NCI-H526 (cell line): ENCODE measurements around the gene VAMP3.
A peak's percentile ranks its signal among the peaks of the same experiment; 100 is the strongest.
"Not testable (repeated sequence)": the region's sequence is repeated elsewhere in the genome, so short reads cannot be mapped to it uniquely, and the experiment has no call there.

Source experiments
- DNase-seq, 2 experiments: peaks; one replicate each; lab custom pipeline; 2025; lab: John Stamatoyannopoulos, UW

VAMP3 gene

DNA sequence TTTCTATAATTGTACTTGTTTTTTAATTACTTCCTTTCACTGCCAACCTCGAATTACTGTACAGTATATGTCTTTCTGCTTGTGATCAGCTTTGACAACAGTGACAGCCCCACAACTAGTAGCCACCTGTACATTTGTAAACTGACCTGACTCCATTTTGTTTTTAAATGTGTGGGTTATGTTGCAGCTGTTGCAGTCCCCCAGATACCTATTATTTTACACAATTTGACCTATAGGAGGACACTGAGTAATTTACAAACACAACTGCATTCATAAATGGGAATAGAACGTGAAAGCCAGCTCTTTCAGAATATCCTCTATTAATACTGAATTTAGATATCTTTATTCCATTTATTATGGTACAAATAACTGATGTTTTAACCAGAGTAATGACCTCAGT, 2.5 kb upstream of the VAMP3 start:
- DNase-seq = no peak

DNA sequence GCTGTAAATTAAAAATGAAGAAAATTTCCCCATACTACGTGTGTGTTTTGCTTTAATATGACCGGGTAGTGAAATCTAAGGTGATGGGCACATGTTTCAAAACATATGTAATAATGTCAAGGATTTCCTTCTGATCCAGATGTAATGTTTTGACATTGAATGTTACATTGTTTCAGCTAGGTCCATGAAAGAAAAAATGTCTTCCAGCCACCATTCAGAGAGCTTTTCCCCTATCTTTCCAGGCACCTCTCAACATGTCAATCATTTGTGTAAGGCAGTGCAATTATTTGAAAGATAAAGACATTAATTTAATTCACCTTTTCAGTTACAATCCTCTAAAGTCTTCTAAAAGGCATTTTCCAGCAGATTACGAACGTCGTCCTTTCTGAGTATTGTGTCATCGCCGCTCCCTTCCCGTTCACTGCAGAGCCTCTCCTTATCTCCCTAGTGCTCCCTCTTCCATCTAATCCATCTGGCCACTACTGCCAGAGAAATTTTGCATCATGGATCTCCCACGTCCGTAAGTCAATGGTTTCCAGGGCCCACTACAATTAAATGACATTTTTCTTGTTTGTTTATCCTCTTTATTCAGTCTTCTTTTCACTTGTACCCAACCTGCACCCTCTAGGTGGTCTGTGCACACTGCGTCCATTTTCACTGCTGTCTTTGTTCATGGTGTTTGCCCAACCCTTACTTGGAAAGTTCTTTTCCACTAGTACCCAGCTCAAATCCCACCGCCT, 1.3 kb upstream of the VAMP3 start:
- no peak for DNase-seq

DNA sequence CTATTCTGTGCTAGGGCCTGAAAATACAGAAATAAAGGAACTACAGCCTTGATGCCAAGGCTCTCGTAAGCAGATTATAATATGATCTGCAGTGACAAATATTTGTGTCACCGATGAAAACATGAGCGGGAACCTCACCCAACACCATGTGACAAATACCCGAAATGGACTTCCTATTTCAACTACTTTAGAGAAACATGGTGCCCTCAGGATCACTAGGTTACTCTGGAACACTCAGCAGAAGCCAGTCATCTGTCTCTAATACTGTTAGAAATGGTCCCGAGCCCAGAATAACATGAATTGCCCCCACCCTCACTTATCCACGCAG, 463 bp upstream of the VAMP3 start:
- DNase-seq = no peak

DNA sequence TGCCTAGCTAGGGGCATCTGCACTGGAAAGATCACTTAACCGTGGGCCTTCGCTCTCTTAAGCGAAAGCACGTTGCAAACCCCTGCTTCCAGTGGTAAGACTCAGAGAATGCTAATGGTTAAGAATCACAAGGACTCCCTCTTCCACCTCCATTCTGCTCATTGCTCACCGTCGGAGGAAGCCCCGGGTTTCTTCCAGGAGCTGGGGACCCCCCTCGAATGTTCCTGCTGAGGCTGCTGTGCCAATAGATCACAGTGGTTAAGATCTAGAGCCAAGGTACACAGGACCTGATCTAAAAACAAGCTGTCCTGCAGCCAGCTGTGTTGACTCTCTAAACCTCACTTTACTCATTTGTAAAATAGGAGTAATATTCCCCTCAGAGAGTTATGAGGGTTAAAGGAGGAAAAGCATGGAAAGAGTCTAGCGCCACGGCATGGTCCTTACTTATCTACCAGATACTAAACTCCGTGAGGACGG, 765 bp downstream of the VAMP3 start:
- no peak for DNase-seq

DNA sequence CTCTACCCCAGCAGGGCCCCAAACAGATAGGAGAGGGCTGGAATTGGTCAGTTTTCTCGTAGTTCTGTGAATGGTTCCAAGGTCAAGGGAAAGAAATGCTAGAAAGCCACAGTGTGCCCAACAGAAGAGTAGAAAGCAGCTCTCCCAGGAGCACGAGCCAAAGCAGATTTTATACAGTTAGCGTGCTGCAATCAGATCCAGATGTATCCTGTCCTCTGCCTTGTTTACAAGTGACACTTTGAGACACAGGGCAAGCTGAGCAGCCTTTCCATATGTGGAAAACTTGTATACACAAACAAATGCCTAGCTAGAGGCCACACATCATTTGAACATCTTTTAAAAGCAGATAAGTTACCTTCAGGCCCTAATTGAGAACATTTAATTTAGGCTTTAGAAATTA, 6.5 kb downstream of the VAMP3 start:
- DNase-seq = no peak

DNA sequence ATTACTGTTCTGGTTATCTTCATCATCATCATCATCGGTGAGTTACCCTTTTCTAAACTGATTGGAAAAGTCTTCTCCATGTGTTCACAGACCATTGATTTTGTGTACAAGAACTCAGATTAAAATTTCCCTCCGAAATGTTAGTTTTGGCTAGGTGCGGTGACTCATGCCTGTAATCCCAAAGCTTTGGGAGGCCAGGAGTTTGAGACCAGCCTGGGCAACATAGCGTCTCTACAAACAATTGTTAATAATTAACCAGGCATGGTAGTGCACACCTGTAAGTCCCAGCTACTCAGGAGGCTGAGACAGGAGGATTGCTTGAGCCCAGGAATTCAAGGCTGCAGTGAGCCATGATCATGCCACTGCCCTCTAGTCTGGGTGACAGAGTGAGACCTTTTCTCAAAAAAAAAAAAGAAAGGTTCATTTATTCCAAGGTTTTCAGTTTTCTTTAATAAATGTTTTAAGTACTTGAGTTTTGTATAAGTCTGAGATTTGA, 7.1 kb downstream of the VAMP3 start:
- no peak for DNase-seq

DNA sequence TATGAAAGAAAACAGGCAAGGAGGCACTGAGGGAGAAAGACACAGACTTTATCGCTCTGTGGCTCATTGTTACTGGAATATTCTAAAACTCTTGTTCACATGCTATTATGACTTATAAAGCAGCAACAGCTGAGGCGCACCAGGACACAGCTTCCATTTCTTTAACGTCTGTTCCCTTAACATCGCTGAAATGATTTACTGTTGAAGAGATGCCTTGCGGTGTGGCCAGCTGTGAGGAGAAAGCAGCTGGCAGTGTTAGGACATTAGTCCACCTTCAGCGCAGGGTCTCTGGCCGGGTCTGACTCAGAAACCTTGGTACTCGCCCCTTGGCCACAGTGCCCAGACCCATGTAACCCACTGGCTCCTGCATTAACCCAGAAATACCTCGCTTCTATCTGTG, 9.9 kb downstream of the VAMP3 start:
- no peak for DNase-seq

DNA sequence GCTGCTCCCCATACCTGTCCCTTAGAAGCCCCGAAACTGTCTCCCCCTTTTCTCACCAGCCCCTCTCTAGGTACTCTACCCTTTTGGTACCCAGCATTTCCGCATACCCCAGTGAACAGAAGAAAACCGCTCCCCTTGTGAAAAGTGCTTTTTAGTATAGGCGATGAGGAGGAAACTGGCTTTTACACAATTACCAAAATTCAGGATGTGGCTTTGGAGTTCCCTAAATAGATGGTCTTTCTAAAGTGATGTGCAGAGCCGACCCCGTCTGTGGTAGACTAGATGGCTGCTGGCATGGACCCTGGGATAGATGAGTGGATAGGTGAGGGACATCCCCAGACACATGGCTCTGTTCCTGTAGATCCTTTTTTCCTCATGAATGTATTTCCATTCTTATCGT, 10.4 kb downstream of the VAMP3 start:
- DNase-seq = no peak

DNA sequence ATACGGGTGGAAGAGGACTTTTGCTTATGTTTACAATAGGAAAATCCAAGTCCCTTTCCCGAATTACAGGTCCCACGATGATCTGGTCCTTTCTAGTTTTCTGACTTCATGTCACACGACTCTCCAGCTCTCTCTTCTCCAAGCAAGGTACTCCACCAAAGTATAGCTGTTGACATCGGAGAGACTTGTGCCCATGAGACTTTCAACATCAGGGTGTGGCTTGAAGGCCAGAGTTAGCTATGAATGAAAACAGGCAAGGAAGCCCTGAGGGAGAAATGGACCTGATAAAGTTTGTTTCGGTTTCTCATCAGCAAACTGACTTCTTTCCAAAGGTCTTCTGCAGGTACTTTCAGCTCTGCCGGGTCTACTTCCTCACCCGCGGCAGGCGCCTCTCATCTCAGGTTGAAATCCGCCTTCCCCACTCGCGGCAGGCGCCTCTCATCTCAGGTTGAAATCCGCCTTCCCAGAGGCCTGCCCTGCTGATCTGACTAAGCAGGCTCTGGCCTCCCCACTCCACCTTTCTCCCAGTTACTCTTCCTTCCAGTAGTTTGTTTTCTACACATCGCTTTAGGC, 10.9 kb downstream of the VAMP3 start:
- no peak for DNase-seq

DNA sequence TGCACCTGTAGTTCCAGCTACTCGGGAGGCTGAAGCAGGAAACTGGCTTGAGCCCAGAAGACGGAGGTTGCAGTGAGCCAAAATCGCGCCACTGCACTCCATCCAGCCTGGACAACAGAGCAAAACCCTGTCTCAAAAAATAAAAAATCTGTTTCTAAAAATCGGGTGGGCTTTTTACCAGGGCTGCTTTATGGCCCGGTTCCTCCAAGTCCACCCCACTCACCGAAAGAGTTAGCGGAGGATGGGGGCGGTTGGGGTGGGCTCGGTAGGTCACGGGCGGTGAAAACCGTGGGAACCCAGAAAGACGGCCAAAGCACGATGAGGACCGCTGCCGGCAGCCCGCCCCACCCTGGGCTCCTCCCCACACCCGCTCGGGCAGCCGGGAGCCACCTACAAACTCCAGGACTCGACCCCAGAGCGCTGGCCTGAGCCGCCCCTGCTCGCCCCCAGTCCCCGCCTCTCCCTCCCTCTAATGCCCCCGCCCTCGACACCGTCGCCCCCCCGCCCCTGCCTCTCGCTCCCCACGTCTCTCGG, 12.1 kb downstream of the VAMP3 start:
- peak; percentile 25 to 78 for DNase-seq

DNA sequence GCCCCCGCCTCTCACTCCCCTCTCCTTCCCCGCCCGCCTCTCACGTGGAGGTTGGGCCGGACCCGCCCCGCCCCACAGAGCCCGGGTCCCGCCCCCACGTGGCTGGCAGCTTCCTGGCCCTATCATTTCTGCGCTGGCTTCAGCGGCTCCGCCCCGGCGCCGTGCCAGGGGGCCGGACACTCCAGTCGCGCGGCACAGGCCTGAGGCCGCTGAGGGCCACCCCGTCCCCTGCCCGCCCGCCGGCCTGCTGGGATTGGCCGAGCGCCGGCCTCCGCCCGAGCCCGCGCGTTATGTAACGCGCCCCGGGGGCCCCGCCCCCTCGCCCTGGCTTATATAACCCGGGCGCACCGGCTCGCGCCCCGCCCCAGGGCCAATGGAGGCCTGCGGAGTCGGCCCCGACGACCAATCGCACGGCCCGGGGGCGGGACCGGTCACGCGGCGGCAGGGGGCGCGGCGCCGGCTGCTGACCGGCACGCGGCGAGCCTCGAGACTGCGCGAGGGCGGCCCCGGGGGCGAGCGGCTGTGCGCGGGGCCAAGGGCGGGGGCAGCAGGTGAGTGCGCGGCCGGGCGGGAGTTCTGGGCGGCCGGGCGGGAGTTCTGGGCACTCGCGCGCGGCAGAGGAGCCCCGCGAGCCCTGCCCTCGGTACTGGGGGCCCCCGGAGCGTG, 12.9 kb downstream of the VAMP3 start, which contains the start of gene PER3:
Gene PER3 (plus strand): TSS at position 466 of the 666 bp plus-strand sequence. CDS start 587 bp downstream, outside the sequence.
- peak; percentile 82 to 98 for DNase-seq

DNA sequence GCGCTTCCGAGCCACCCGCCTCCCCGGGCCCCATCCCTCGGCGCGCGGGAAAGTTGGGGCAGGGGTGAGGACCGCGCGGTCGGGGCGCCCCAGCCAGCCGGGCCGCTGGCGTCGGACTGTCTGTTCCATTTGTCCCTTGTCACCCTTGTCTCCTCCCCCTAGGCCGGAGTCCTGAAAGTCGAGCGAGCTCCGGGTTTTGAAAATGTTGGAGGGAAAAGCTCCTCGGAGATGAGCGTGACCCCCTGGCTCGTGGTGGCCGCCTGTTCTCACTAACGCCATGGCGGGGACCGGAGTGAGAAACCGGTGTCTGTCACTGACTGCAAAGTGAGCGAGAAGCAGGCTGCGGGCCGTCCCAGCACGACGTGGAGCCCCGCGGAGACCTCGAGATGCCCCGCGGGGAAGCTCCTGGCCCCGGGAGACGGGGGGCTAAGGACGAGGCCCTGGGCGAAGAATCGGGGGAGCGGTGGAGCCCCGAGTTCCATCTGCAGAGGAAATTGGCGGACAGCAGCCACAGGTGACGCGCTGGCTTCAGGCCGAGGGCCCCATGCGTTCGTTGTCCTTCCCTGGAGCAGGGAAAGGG, 13.5 kb downstream of the VAMP3 start:
- peak in 1 of 2 experiments; percentile 4 for DNase-seq

DNA sequence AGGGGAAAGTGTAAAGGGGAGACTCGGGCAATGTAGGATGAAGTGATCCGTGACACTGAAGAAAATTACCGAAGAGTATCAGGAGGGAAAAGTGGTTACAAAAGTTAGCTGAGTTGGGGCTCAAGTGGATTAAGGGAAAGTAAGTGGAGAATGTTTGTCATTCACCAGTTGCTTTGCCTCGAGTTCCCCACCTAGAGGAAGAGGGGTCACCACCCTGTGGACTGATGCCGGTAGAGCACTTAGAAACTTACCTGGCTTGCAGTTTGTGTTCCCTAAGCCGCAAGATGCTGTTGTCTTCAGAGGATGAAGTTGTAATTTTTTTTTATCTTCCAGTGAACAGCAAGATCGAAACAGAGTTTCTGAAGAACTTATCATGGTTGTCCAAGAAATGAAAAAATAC, 14.0 kb downstream of the VAMP3 start:
- no peak for DNase-seq

DNA sequence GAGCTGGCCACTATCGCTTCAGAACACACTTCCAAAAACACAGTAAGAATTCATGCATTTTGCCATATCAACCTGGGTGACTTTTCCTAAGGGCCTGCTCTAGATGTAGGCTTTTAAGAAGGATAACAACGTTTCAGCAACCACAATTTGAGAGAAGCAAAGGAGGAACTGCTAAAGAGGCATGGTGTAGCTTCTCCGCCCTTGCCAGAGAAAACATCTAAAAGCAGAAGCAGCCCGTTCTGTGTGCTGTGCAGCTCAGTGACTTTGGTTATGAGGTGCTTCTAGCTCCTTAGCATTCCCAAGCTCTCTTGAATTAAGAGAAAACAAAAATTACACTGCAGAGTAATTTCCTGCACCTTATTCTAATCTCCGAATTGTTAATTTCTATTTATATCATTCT, 15.7 kb downstream of the VAMP3 start:
- DNase-seq = no peak

DNA sequence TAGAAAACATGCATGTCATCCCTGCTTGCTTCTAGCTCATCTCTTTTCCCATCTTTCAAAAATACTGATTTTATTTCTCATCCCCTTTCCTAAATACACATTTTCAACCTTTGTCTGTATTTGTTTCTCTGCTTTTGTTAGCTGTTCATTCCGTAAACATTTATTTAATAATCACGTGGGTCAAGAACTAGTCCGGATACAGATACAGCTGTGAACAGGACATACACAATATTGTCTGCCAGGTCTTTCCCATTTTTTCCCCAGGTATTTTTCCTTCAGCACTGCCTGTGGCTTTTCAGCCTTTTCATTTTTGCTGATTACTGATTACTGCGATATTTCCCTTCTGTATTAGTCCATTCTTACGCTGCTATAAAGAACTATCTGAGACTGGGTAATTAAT, 18.7 kb downstream of the VAMP3 start:
- no peak for DNase-seq

DNA sequence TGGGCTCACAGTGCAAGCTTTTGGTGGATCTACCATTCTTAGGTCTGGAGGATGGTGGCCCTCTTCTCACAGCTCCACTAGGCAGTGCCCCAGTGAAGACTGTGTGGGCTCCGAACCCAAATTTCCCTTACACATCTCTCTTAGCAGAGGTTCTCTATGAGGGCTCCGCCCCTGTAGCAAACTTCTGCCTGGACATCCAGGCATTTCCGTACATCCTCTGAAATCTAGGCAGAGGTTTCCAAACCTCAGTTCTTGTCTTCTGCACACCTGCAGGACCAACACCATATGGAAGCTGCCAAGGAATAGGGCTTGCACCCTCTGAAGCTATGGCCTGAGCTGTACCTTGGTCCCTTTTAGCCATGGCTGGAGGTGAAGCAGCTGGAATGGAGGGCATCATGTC, 19.9 kb downstream of the VAMP3 start:
- not testable (repeated sequence) for DNase-seq

DNA sequence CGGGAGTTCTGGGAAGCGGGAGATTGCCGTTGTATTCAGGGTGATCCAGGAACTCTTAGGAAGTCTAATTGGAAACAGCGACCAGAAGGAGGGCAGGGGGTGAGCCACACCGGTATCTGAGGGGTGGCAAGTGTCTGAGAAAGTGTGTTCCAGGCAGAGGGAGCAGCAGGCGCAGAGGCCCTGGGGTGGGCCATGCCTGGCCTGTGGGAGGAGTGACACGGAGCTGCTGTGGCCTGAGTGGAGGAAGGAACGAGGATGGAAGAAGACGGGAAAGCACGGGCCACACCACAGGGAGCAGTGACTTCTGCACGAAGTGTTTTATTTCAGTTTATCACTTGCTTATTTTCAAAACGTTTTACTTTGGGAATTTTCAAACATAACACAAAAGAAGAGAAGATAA, 24.3 kb downstream of the VAMP3 start:
- no peak for DNase-seq

DNA sequence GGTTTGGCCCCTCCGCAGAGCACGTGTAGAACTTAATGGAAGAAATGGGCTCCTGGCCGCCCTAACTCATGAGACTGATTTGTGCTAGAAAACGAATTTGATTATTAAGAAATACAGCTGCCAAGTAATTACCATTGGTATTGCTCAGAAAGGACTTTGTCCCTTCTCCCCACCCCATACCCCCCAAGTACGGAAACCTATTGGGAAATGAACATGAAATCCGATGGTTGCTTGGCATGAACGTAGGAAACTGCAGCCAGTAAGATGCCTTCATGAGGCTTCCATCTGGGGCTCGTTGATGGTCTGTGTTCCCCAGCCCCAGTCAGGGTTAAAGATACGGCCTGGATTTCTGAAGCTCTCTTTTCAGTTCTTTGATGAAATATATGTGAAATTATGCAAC, 34.4 kb downstream of the VAMP3 start:
- DNase-seq = no peak

DNA sequence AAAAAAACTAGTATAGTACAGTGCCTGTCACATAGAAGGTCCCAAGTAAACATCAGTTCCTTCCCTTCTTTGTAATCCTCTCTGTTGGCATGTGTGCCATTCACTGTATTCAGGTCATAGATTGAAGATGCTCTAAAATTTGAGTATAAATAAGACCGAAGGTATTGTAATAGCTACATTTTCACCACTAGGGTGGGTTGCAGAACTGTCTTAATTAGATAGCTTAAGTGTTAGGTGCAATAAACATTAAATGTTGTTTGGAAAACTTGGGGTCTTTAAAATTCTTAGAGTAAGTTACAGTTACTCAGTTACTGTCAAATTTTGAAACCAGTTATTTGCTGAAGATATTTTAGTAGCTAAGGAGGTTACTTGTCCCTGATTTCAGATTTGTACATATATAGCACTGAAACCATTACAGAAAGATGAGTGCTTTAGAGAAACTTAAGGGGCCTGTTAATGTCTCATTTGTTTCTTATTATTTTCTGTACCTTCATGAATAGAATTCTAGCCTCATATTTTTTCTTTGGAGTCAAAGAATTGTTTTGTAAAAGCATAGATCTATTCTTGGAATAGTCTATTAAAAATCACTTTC, 37.3 kb downstream of the VAMP3 start:
- DNase-seq = peak; percentile 2 to 41

DNA sequence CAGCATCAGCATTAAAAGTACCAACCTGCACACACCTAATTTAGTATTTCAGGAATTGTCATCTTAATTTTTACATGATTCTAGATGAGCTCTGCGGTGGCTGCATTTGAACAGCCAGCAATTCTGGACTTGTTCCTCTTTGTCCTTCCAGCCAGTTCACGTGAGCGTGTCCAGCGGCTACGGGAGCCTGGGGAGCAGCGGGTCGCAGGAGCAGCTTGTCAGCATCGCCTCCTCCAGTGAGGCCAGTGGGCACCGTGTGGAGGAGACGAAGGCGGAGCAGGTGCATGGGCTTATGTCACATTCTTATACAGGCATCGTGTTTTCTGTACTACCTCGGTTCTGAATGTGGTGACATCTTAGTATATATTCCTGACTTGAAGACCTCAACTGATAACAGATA, 38.6 kb downstream of the VAMP3 start:
- DNase-seq = no peak

DNA sequence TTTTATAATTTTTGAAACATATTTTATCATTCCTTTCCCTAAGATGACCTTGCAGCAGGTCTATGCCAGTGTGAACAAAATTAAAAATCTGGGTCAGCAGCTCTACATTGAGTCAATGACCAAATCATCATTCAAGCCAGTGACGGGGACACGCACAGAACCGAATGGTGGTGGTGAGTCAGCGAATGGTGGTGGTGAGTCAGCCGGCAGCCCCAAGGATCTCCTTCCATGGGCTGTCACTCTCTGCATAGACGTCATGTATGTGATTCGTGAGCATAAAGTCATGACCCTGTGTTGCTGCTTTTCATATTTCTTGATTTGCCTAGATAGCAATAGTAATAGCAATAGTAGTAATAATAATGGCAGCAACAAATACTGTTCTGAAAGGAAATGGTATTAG, 39.3 kb downstream of the VAMP3 start:
- DNase-seq = no peak

DNA sequence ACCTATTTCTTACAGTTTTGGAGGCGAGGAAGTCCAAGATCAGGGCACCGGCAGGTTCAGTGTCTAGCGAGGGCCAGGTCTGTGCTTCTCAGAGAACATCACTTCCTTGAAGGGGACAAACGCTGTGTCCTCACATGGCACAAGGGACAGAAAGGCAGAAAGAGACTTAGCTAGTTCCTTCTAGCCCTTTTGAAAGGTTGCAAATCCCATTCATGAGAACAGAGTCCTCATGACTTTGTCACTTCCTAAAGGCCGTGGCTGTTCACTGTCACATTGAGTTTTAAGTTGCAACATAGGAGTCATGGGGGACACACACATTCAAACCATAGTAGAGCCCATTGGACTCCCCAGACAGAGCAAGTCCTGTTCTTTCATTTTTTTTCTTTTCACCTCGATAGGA, 40.4 kb downstream of the VAMP3 start:
- no peak for DNase-seq
